ENCODE data around the gene KYNU. TPM values are rescaled to one million over a fixed set of nuclear protein-coding genes. Genes with fewer than 3 reads are reported as not detected.
A peak's percentile ranks its signal among the peaks of the same experiment; 100 is the strongest.

The KYNU gene
- total and polyA plus RNA-seq, 2 of the 13 experiments (the other 11 are each of a cell fraction or from before 2014, with no cell fraction given), result 21.9 to 68.6 TPM

DNA sequence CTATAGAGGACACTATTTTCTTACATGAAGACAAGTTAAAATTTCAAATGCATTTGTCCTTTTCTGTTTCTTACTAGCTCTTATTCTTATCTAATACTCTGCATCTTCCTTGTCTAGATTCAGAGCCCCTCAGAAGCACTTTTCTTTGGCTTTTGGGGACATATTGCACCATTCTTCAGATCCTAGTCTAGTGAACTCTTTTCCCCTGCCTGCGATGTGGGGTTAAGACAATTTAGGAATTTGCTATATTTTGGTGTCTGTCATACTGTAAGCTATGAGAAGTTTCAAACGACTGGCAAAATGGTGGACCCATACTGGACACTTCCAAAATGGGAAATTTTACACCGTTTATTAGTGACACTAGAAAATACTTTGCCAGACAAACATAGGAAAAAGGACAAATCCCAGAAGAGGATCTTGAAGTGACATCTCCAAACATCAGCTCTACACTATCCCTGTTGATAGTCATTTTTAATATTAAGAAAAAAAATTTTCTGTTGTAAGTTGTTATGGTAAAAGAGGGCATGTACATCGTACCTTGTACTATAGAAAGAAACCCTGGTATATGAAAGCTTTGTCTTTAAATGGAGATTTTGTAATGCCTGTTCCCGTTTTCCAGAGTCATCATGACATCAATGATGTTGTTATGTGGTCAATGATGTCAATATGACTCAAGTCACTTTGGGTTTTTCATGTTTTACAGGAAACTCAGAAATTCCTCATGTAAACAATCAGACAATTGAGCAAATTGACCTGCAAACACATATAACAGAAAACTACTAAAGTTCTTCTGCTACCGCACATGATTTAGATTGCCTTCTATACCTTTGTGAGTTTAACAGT, 4.4 kb upstream of the KYNU start (continued):
- TF ChIP-seq, protein P1, sequence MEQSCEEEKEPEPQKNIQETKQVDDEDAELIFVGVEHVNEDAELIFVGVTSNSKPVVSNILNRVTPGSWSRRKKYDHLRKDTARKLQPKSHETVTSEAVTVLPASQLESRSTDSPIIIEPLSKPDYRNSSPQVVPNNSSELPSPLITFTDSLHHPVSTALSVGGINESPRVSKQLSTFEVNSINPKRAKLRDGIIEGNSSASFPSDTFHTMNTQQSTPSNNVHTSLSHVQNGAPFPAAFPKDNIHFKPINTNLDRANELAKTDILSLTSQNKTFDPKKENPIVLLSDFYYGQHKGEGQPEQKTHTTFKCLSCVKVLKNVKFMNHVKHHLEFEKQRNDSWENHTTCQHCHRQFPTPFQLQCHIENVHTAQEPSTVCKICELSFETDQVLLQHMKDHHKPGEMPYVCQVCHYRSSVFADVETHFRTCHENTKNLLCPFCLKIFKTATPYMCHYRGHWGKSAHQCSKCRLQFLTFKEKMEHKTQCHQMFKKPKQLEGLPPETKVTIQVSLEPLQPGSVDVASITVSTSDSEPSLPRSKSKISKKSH (CRISPR knock-in tag; IDR thresholded peaks at IDR 0.05; ENCODE audit: borderline replicate concordance), result no peak
- no peak for TF ChIP-seq GLI4 (CRISPR knock-in tag; IDR thresholded peaks at IDR 0.05; ENCODE audit: borderline replicate concordance)
- no peak for TF ChIP-seq NPAS2 (CRISPR knock-in tag; IDR thresholded peaks at IDR 0.05; ENCODE audit: borderline replicate concordance)
- no peak for TF ChIP-seq RFXANK (CRISPR knock-in tag; IDR thresholded peaks at IDR 0.05)
- TF ChIP-seq CAMTA2 (CRISPR knock-in tag; IDR thresholded peaks at IDR 0.05; ENCODE audit: borderline replicate concordance), result no peak
- TF ChIP-seq ZNF12 (CRISPR knock-in tag; IDR thresholded peaks at IDR 0.05), result no peak
- TF ChIP-seq REL (CRISPR knock-in tag; conservative IDR thresholded peaks at IDR 0.05), result no peak
- TF ChIP-seq, protein P2, sequence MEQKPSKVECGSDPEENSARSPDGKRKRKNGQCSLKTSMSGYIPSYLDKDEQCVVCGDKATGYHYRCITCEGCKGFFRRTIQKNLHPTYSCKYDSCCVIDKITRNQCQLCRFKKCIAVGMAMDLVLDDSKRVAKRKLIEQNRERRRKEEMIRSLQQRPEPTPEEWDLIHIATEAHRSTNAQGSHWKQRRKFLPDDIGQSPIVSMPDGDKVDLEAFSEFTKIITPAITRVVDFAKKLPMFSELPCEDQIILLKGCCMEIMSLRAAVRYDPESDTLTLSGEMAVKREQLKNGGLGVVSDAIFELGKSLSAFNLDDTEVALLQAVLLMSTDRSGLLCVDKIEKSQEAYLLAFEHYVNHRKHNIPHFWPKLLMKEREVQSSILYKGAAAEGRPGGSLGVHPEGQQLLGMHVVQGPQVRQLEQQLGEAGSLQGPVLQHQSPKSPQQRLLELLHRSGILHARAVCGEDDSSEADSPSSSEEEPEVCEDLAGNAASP (CRISPR knock-in tag; IDR thresholded peaks at IDR 0.05; ENCODE audit: borderline replicate concordance), result no peak
- TF ChIP-seq ZNF83 (CRISPR knock-in tag; IDR thresholded peaks at IDR 0.05; ENCODE audit: borderline replicate concordance), result no peak
- TF ChIP-seq NFE2L2 (IDR thresholded peaks at IDR 0.05; ENCODE audit: low read length), result peak; percentile 87
- no peak for TF ChIP-seq TEAD2 (CRISPR knock-in tag; IDR thresholded peaks at IDR 0.05)
- peak in 1 of 2 experiments; percentile 86; a peak in 1 of 4 replicates for TF ChIP-seq EP300 (IDR thresholded peaks at IDR 0.05; ENCODE audit: low read depth in 2 of 2, low read length in 2 of 2)
- peak; percentile 74 for TF ChIP-seq EP300 (CRISPR knock-in tag; IDR thresholded peaks at IDR 0.05; ENCODE audit: borderline replicate concordance)
- no peak for TF ChIP-seq MTA1 (CRISPR knock-in tag; IDR thresholded peaks at IDR 0.05; ENCODE audit: borderline replicate concordance)
- no peak for TF ChIP-seq ZSCAN12 (CRISPR knock-in tag; IDR thresholded peaks at IDR 0.05)
- TF ChIP-seq, protein P3, sequence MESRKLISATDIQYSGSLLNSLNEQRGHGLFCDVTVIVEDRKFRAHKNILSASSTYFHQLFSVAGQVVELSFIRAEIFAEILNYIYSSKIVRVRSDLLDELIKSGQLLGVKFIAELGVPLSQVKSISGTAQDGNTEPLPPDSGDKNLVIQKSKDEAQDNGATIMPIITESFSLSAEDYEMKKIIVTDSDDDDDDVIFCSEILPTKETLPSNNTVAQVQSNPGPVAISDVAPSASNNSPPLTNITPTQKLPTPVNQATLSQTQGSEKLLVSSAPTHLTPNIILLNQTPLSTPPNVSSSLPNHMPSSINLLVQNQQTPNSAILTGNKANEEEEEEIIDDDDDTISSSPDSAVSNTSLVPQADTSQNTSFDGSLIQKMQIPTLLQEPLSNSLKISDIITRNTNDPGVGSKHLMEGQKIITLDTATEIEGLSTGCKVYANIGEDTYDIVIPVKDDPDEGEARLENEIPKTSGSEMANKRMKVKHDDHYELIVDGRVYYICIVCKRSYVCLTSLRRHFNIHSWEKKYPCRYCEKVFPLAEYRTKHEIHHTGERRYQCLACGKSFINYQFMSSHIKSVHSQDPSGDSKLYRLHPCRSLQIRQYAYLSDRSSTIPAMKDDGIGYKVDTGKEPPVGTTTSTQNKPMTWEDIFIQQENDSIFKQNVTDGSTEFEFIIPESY (CRISPR knock-in tag; IDR thresholded peaks at IDR 0.05), result no peak
- no peak for TF ChIP-seq ZNF557 (CRISPR knock-in tag; IDR thresholded peaks at IDR 0.05)
- TF ChIP-seq ZNF326 (CRISPR knock-in tag; IDR thresholded peaks at IDR 0.05; ENCODE audit: borderline replicate concordance), result no peak
- TF ChIP-seq ZNF124 (CRISPR knock-in tag; IDR thresholded peaks at IDR 0.05), result no peak
- no peak for TF ChIP-seq CCAR2 (optimal IDR thresholded peaks at IDR 0.05; ENCODE audit: low read depth, low read length)
- peak; percentile 48; the same call in 1 of the 2 replicates for TF ChIP-seq GATAD2A (CRISPR knock-in tag; IDR thresholded peaks at IDR 0.05)
- TF ChIP-seq, protein P4, sequence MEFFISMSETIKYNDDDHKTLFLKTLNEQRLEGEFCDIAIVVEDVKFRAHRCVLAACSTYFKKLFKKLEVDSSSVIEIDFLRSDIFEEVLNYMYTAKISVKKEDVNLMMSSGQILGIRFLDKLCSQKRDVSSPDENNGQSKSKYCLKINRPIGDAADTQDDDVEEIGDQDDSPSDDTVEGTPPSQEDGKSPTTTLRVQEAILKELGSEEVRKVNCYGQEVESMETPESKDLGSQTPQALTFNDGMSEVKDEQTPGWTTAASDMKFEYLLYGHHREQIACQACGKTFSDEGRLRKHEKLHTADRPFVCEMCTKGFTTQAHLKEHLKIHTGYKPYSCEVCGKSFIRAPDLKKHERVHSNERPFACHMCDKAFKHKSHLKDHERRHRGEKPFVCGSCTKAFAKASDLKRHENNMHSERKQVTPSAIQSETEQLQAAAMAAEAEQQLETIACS (CRISPR knock-in tag; IDR thresholded peaks at IDR 0.05), result no peak

Data from HepG2 (cell line).